HEK293 (cell line): ENCODE measurements around the gene BTAF1.

Experiments used
- CTCF ChIA-PET: fragments of 350-600 bp; formaldehyde crosslinking; extraction: SDS; loops from one replicate; lab custom pipeline; 2021; ENCODE audit warnings: antibody characterized with exemption; lab: Yijun Ruan, JAX
- POLR2A ChIA-PET: fragments of 300-600 bp; formaldehyde crosslinking; extraction: SDS; loops from one replicate; lab custom pipeline; 2020; ENCODE audit warnings: antibody characterized with exemption, inconsistent platforms; lab: Yijun Ruan, JAX
- H3K27ac ChIP-seq: fragments of 200-500 bp; sonication (Bioruptor generic); 2 replicates; pipeline ENCODE4 v1.5.1; 2014; ENCODE audit warnings: low read depth, low read length, control low read depth, inconsistent platforms; ENCODE audit errors: extremely low read depth
- H3K36me3 ChIP-seq, 2 experiments: fragments of 200-500 bp in 1 of 2; sonication (Bioruptor generic) in 1 of 2; 1 replicate in 1 of 2; 2 replicates in 1 of 2; pipeline ENCODE4 v1.5.1; 2014 to 2017; ENCODE audit warnings: inconsistent platforms in 2 of 2, low read length in 2 of 2; ENCODE audit not compliant: control insufficient read depth in 2 of 2, insufficient read depth in 1 of 2
- H3K4me1 ChIP-seq: fragments of 200-500 bp; sonication (Bioruptor generic); 2 replicates; pipeline ENCODE4 v1.5.1; 2014; ENCODE audit warnings: mild to moderate bottlenecking, low read length, inconsistent platforms; ENCODE audit not compliant: control insufficient read depth, insufficient read depth
- H3K4me3 ChIP-seq: 2 replicates; pipeline ENCODE4 v1.5.1; 2011; ENCODE audit warnings: low read depth, mild to moderate bottlenecking, control low read depth, low read length, moderate library complexity
- H3K9me3 ChIP-seq: fragments of 200-500 bp; sonication (Bioruptor generic); 2 replicates; pipeline ENCODE4 v1.5.1; 2014; ENCODE audit warnings: low read depth, low read length, inconsistent platforms; ENCODE audit not compliant: control insufficient read depth, insufficient read depth
- BCL11A ChIP-seq: fragments of 450-650 bp; formaldehyde crosslinking; IDR thresholded peaks from 2 replicates; pipeline ENCODE4 v1.5.1; 2016; ENCODE audit warnings: low read depth, missing biosample characterization, missing genetic modification characterization
- FEZF1 ChIP-seq: fragments of 450-650 bp; formaldehyde crosslinking; IDR thresholded peaks from 2 replicates; pipeline ENCODE4 v1.5.1; 2016; ENCODE audit warnings: missing biosample characterization, missing genetic modification characterization
- GLIS1 ChIP-seq: fragments of 450-650 bp; formaldehyde crosslinking; IDR thresholded peaks from 2 replicates; pipeline ENCODE4 v1.5.1; 2016; ENCODE audit warnings: missing biosample characterization, missing genetic modification characterization
- GLIS2 ChIP-seq: fragments of 450-650 bp; formaldehyde crosslinking; IDR thresholded peaks from 2 replicates; pipeline ENCODE4 v1.5.1; 2016; ENCODE audit warnings: missing biosample characterization, missing genetic modification characterization
- HOXD13 ChIP-seq: sonication (generic); formaldehyde crosslinking; IDR thresholded peaks from 2 replicates; pipeline ENCODE4 v1.8.0; 2022; ENCODE audit warnings: missing genetic modification reagents, borderline replicate concordance
- KLF1 ChIP-seq: fragments of 450-650 bp; formaldehyde crosslinking; IDR thresholded peaks from 2 replicates; pipeline ENCODE4 v1.5.1; 2016; ENCODE audit warnings: missing biosample characterization, missing genetic modification characterization
- MZF1 ChIP-seq: fragments of 450-650 bp; formaldehyde crosslinking; IDR thresholded peaks from 2 replicates; pipeline ENCODE4 v1.5.1; 2017; ENCODE audit warnings: missing biosample characterization, missing genetic modification characterization, borderline replicate concordance
- PATZ1 ChIP-seq: fragments of 450-650 bp; formaldehyde crosslinking; IDR thresholded peaks from 2 replicates; pipeline ENCODE4 v1.5.1; 2016; ENCODE audit warnings: missing biosample characterization, missing genetic modification characterization
- PRDM1 ChIP-seq: fragments of 450-650 bp; formaldehyde crosslinking; IDR thresholded peaks from 2 replicates; pipeline ENCODE4; 2016; ENCODE audit warnings: missing biosample characterization, missing genetic modification characterization
- PRDM4 ChIP-seq: fragments of 450-650 bp; formaldehyde crosslinking; IDR thresholded peaks from 2 replicates; pipeline ENCODE4 v1.5.1; 2017; ENCODE audit warnings: missing biosample characterization, missing genetic modification characterization
- SETDB1 ChIP-seq: IDR thresholded peaks from one replicate; pipeline ENCODE4 v1.6.1; 2017; ENCODE audit warnings: mild to moderate bottlenecking, low read length, moderate library complexity, mixed read lengths; ENCODE audit not compliant: insufficient read length
- SP3 ChIP-seq: fragments of 450-650 bp; formaldehyde crosslinking; IDR thresholded peaks from 2 replicates; pipeline ENCODE4 v1.5.1; 2016; ENCODE audit warnings: missing biosample characterization, missing genetic modification characterization
- TCF7L2 ChIP-seq: IDR thresholded peaks from 2 replicates; pipeline ENCODE4 v1.6.1; 2011; ENCODE audit warnings: low read depth, mild to moderate bottlenecking, inconsistent platforms, low read length, moderate library complexity, borderline replicate concordance
- ZBTB8A ChIP-seq: fragments of 450-650 bp; formaldehyde crosslinking; IDR thresholded peaks from 2 replicates; pipeline ENCODE4 v1.5.1; 2016; ENCODE audit warnings: missing biosample characterization, missing genetic modification characterization
- ZEB2 ChIP-seq: fragments of 450-650 bp; formaldehyde crosslinking; IDR thresholded peaks from 2 replicates; pipeline ENCODE4 v1.5.1; 2016; ENCODE audit warnings: missing biosample characterization, missing genetic modification characterization
- ZFP41 ChIP-seq: fragments of 450-650 bp; formaldehyde crosslinking; IDR thresholded peaks from 2 replicates; pipeline ENCODE4 v1.5.1; 2016; ENCODE audit warnings: missing biosample characterization, missing genetic modification characterization, borderline replicate concordance
- ZIC2 ChIP-seq: fragments of 450-650 bp; formaldehyde crosslinking; IDR thresholded peaks from 2 replicates; pipeline ENCODE4 v1.5.1; 2016; ENCODE audit warnings: missing biosample characterization, missing genetic modification characterization
- ZNF146 ChIP-seq: fragments of 450-650 bp; formaldehyde crosslinking; IDR thresholded peaks from 2 replicates; pipeline ENCODE4 v1.5.1; 2016; ENCODE audit warnings: missing biosample characterization, missing genetic modification characterization
- ZNF184 ChIP-seq: fragments of 450-650 bp; IDR thresholded peaks from 2 replicates; pipeline ENCODE4 v1.5.1; 2018; ENCODE audit warnings: missing biosample characterization, mild to moderate bottlenecking, missing genetic modification characterization
- ZNF214 ChIP-seq: fragments of 450-650 bp; formaldehyde crosslinking; IDR thresholded peaks from 2 replicates; pipeline ENCODE4 v1.5.1; 2017; ENCODE audit warnings: missing biosample characterization, mild to moderate bottlenecking, missing genetic modification characterization, borderline replicate concordance
- ZNF324 ChIP-seq: fragments of 450-650 bp; formaldehyde crosslinking; IDR thresholded peaks from 2 replicates; pipeline ENCODE4 v1.5.1; 2016; ENCODE audit warnings: missing biosample characterization, missing genetic modification characterization
- ZNF335 ChIP-seq: fragments of 450-650 bp; formaldehyde crosslinking; conservative IDR thresholded peaks from 2 replicates; pipeline ENCODE4 v1.5.1; 2016; ENCODE audit warnings: missing biosample characterization, missing genetic modification characterization
- ZNF394 ChIP-seq: fragments of 450-650 bp; formaldehyde crosslinking; IDR thresholded peaks from 2 replicates; pipeline ENCODE4 v1.5.1; 2016; ENCODE audit warnings: missing biosample characterization, missing genetic modification characterization, mild to moderate bottlenecking, moderate library complexity, borderline replicate concordance
- ZNF404 ChIP-seq: fragments of 450-650 bp; formaldehyde crosslinking; IDR thresholded peaks from 2 replicates; pipeline ENCODE4 v1.5.1; 2017; ENCODE audit warnings: missing biosample characterization, missing genetic modification characterization
- ZNF561 ChIP-seq: fragments of 450-650 bp; IDR thresholded peaks from 2 replicates; pipeline ENCODE4 v1.5.1; 2018; ENCODE audit warnings: missing biosample characterization, missing genetic modification characterization, borderline replicate concordance
- ZNF596 ChIP-seq: fragments of 450-650 bp; IDR thresholded peaks from 2 replicates; pipeline ENCODE4 v1.5.0; 2018; ENCODE audit warnings: missing biosample characterization, mild to moderate bottlenecking, missing genetic modification characterization, moderate library complexity
- ZNF623 ChIP-seq: fragments of 450-650 bp; formaldehyde crosslinking; IDR thresholded peaks from 2 replicates; pipeline ENCODE4 v1.5.1; 2016; ENCODE audit warnings: missing biosample characterization, missing genetic modification characterization
- ZNF624 ChIP-seq: fragments of 450-650 bp; formaldehyde crosslinking; IDR thresholded peaks from 2 replicates; pipeline ENCODE4 v1.5.1; 2017; ENCODE audit warnings: missing biosample characterization, missing genetic modification characterization
- ZNF639 ChIP-seq: fragments of 450-650 bp; formaldehyde crosslinking; IDR thresholded peaks from 2 replicates; pipeline ENCODE4 v1.5.1; 2016; ENCODE audit warnings: missing biosample characterization, missing genetic modification characterization
- ZNF701 ChIP-seq: fragments of 450-650 bp; formaldehyde crosslinking; IDR thresholded peaks from 2 replicates; pipeline ENCODE4 v1.5.1; 2016; ENCODE audit warnings: missing biosample characterization, missing genetic modification characterization
- ZNF747 ChIP-seq: fragments of 450-650 bp; formaldehyde crosslinking; IDR thresholded peaks from 2 replicates; pipeline ENCODE4 v1.5.1; 2016; ENCODE audit warnings: missing biosample characterization, missing genetic modification characterization
- ZNF777 ChIP-seq: fragments of 450-650 bp; formaldehyde crosslinking; IDR thresholded peaks from 2 replicates; pipeline ENCODE4 v1.5.1; 2017; ENCODE audit warnings: missing biosample characterization, missing genetic modification characterization, borderline replicate concordance
- ZSCAN16 ChIP-seq: fragments of 450-650 bp; formaldehyde crosslinking; IDR thresholded peaks from 2 replicates; pipeline ENCODE4 v1.5.1; 2016; ENCODE audit warnings: missing biosample characterization, missing genetic modification characterization

BTAF1 gene

GRCh38 chr10:91909117-91909677, 14.4 kb upstream of the BTAF1 start, which contains the start of gene FGFBP3:
Gene FGFBP3, minus strand, starts transcription at chr10:91909486. Its CDS starts 517 bp downstream, at chr10:91908969.
- H3K4me3 ChIP-seq = peak within 1 kb of the TSS; percentile 56
- ChIA-PET POLR2A (interaction anchor here (0.6 to 2.8 kb wide), 6 partner anchors 11 to 940 kb away, joined by 3 to 18 read pairs (median 7); partner anchors contain the start of gene BTAF1), CTCF (interaction anchor here (0.6 to 1.7 kb wide), 8 partner anchors 26 to 280 kb away, joined by 3 to 6 read pairs (median 4); no protein-coding TSS in a partner anchor)
- peak within 1 kb of the TSS; percentile 79; the same call in 1 of the 2 replicates for H3K27ac ChIP-seq
- no peaks in the 10 kb centered on the region for H3K9me3 ChIP-seq
- H3K4me1 ChIP-seq = peaks cover 2% of the 10 kb centered on the region; the same call in 1 of the 2 replicates
- H3K36me3 ChIP-seq = peaks cover 0 to 3% of the 10 kb centered on the region in 2 experiments; a peak in 1 of 3 replicates
- TF ChIP-seq ZNF404 = no peak
- TF ChIP-seq ZFP41 (tag by site-specific recombination) = no peak
- TF ChIP-seq ZNF184 (tag by site-specific recombination) = 0 out of 2 replicates have a peak, but pooled peaks have one; percentile 11
- 0 out of 2 replicates have a peak, but pooled peaks have one; percentile 4 for TF ChIP-seq FEZF1 (tag by site-specific recombination)
- TF ChIP-seq MZF1 = peak; percentile 38; the same call in 1 of the 2 replicates
- TF ChIP-seq GLIS2 = peak; percentile 56; the same call in 1 of the 2 replicates
- TF ChIP-seq ZNF324 (tag by site-specific recombination) = 0 out of 2 replicates have a peak, but pooled peaks have one; percentile 2
- TF ChIP-seq ZNF623 (tag by site-specific recombination) = no peak
- TF ChIP-seq ZNF394 (tag by site-specific recombination) = 0 out of 2 replicates have a peak, but pooled peaks have one; percentile 22
- no peak for TF ChIP-seq ZNF639
- TF ChIP-seq GLIS1 = no peak
- peak; percentile 78 for TF ChIP-seq ZNF335 (tag by site-specific recombination)
- peak; percentile 32; the same call in 1 of the 2 replicates for TF ChIP-seq PRDM1 (tag by site-specific recombination)
- 0 out of 2 replicates have a peak, but pooled peaks have one; percentile 41 for TF ChIP-seq HOXD13 (CRISPR knock-in tag)
- peak; percentile 91 for TF ChIP-seq ZNF596 (tag by site-specific recombination)
- no peak for TF ChIP-seq ZNF214 (tag by site-specific recombination)
- TF ChIP-seq ZNF747 = no peak
- TF ChIP-seq ZEB2 (tag by site-specific recombination) = 0 out of 2 replicates have a peak, but pooled peaks have one; percentile 42
- peak; percentile 39 for TF ChIP-seq SETDB1
- TF ChIP-seq SP3 (tag by site-specific recombination) = peak; percentile 43
- TF ChIP-seq ZNF146 (tag by site-specific recombination) = no peak
- 0 out of 2 replicates have a peak, but pooled peaks have one; percentile 8 for TF ChIP-seq KLF1 (tag by site-specific recombination)
- no peak for TF ChIP-seq ZNF777
- TF ChIP-seq PATZ1 (tag by site-specific recombination) = 0 out of 2 replicates have a peak, but pooled peaks have one; percentile 40
- TF ChIP-seq ZSCAN16 (tag by site-specific recombination) = 0 out of 2 replicates have a peak, but pooled peaks have one; percentile 6
- TF ChIP-seq ZNF701 = no peak
- no peak for TF ChIP-seq ZNF624
- peak; percentile 65 for TF ChIP-seq ZNF561
- TF ChIP-seq BCL11A = 0 out of 2 replicates have a peak, but pooled peaks have one; percentile 2
- TF ChIP-seq TCF7L2 = peak; percentile 28; the same call in 1 of the 2 replicates
- peak; percentile 26; the same call in 1 of the 2 replicates for TF ChIP-seq ZIC2
- TF ChIP-seq ZBTB8A = peak; percentile 2; the same call in 1 of the 2 replicates
- peak; percentile 39; the same call in 1 of the 2 replicates for TF ChIP-seq PRDM4 (tag by site-specific recombination)
